C4-2B (cell line): ENCODE data around the gene CRYBA2.

Experiments
- ZFX ChIP-seq: fragments of 450-650 bp; IDR thresholded peaks from 2 replicates; pipeline ENCODE4 v1.6.1; 2017
- TF ChIP-seq, protein P1 (sequence below): fragments of 450-650 bp; conservative IDR thresholded peaks from 2 replicates; pipeline ENCODE4 v1.5.1; 2017; ENCODE audit warnings: mild to moderate bottlenecking

DNA sequence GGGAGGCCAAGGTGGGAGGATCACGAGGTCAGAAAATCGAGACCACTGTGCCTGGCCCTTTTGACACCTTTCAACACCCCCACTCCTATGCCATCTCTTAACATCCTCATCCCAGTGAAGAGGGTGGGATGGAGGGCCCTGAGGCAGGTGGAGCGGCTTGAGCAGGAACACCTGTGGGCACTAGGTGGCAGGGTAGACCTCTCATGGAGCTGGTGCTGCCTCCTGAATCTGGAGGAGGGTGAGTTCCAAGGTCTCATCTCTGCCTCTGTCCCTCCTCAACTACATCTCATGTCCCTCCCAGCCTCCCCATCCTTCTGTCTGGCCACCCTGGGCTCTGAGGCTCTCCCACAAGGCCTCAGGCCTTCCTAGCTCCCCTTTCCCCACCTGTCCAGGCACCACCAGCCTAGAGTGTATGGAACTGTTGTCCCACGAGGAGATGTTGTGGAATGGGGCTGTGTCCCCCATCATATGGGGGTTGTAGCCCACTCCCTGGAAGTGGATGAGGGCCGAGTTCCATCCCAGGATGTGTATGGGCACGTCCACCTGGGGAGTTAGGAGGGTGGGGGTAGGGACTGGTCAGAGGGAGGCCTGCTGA is 17.0 kb upstream of the CRYBA2 start:
- TF ChIP-seq, protein P1, sequence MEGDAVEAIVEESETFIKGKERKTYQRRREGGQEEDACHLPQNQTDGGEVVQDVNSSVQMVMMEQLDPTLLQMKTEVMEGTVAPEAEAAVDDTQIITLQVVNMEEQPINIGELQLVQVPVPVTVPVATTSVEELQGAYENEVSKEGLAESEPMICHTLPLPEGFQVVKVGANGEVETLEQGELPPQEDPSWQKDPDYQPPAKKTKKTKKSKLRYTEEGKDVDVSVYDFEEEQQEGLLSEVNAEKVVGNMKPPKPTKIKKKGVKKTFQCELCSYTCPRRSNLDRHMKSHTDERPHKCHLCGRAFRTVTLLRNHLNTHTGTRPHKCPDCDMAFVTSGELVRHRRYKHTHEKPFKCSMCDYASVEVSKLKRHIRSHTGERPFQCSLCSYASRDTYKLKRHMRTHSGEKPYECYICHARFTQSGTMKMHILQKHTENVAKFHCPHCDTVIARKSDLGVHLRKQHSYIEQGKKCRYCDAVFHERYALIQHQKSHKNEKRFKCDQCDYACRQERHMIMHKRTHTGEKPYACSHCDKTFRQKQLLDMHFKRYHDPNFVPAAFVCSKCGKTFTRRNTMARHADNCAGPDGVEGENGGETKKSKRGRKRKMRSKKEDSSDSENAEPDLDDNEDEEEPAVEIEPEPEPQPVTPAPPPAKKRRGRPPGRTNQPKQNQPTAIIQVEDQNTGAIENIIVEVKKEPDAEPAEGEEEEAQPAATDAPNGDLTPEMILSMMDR, result peak; percentile 67
- TF ChIP-seq ZFX, result no peak
